ENCODE data around the gene ITM2C.

Gene ITM2C

GRCh38 chr2:230829293-230829692, 35.4 kb upstream of the ITM2C start:
- Histone ChIP-seq H3K27me3 (ENCODE audit: control insufficient read depth, insufficient read depth, low read length) (peaks cover 10% of the 10 kb centered on the region), H3K4me3 (ENCODE audit: low read length) (no peak overlapping the region), H3K9ac (ENCODE audit: low read length) (no peak overlapping the region), H3K27ac (ENCODE audit: low read depth, low read length) (no peak overlapping the region), H3K4me1 (ENCODE audit: control insufficient read depth, insufficient read depth, low read length) (no peaks in the 10 kb centered on the region), H3K36me3 (ENCODE audit: control insufficient read depth, insufficient read depth, low read length) (no peaks in the 10 kb centered on the region)

- Histone ChIP-seq H3K4me3 (ENCODE audit: low read length) (no peak overlapping the region), H3K9ac (ENCODE audit: low read length) (no peak overlapping the region), H3K36me3 (ENCODE audit: control insufficient read depth, insufficient read depth, low read length) (no peaks in the 10 kb centered on the region), H3K4me1 (ENCODE audit: control insufficient read depth, insufficient read depth, low read length) (no peaks in the 10 kb centered on the region), H3K27ac (ENCODE audit: low read depth, low read length) (no peak overlapping the region), H3K27me3 (ENCODE audit: control insufficient read depth, insufficient read depth, low read length) (peaks cover 10% of the 10 kb centered on the region)
Observed at GRCh38 chr2:230829959-230830358, 34.8 kb upstream of the ITM2C start.

DNA sequence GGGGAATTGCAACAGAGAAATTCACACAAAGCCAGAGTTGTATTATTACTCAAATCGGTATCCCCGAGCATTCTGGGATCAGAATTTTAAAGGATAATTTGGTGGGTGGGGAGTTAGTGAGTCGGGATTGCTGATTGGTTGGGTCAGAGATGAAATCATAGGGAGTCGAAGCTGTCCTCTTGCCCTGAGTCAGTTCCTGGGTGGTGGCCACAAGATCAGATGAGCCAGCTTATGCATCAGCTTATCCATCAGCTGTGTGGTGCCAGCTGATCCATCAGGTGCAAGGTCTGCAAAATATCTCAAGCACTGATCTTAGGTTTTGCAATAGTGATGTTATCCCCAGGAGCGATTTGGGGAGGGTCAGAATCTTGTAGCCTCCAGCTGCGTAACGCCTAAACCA, 34.3 kb upstream of the ITM2C start:
- H3K9ac ChIP-seq (ENCODE audit: low read length), result no peak overlapping the region
- no peaks in the 10 kb centered on the region for H3K4me1 ChIP-seq (ENCODE audit: control insufficient read depth, insufficient read depth, low read length)
- no peaks in the 10 kb centered on the region for H3K36me3 ChIP-seq (ENCODE audit: control insufficient read depth, insufficient read depth, low read length)
- H3K4me3 ChIP-seq (ENCODE audit: low read length), result no peak overlapping the region
- H3K27ac ChIP-seq (ENCODE audit: low read depth, low read length), result no peak overlapping the region
- H3K27me3 ChIP-seq (ENCODE audit: control insufficient read depth, insufficient read depth, low read length), result peaks cover 10% of the 10 kb centered on the region

DNA sequence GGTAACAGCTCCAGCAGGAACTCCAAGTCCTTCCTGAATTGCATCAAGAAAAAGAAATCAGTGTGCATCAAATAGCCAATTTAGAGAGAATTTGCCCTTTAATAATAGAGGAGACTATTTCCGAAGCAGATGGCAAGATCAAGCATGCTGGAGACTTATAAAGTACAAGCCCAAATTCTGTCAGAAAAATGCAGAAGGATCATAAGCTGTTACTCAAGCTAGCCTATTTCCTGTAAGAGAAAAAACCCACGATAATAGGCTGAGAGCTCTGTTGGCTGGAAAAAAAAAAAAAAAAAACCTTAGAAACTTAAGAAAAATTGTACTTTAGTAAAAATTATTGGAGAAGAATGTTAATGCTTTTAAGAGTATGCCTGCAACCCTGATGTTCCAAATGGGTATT, 24.4 kb upstream of the ITM2C start:
- H3K27me3 ChIP-seq (ENCODE audit: control insufficient read depth, insufficient read depth, low read length), result no peaks in the 10 kb centered on the region

GRCh38 chr2:230842473-230842872, 22.3 kb upstream of the ITM2C start:
- H3K9ac ChIP-seq (ENCODE audit: low read length), result no peak overlapping the region
- no peak overlapping the region for H3K27ac ChIP-seq (ENCODE audit: low read depth, low read length)
- no peaks in the 10 kb centered on the region for H3K4me1 ChIP-seq (ENCODE audit: control insufficient read depth, insufficient read depth, low read length)
- H3K27me3 ChIP-seq (ENCODE audit: control insufficient read depth, insufficient read depth, low read length), result no peaks in the 10 kb centered on the region
- H3K36me3 ChIP-seq (ENCODE audit: control insufficient read depth, insufficient read depth, low read length), result no peaks in the 10 kb centered on the region
- H3K4me3 ChIP-seq (ENCODE audit: low read length), result no peak overlapping the region

More for the DNA sequence above, 24.4 kb upstream of the ITM2C start:
- Histone ChIP-seq H3K27ac (ENCODE audit: low read depth, low read length) (no peak overlapping the region), H3K4me1 (ENCODE audit: control insufficient read depth, insufficient read depth, low read length) (no peaks in the 10 kb centered on the region), H3K4me3 (ENCODE audit: low read length) (no peak overlapping the region), H3K9ac (ENCODE audit: low read length) (no peak overlapping the region), H3K36me3 (ENCODE audit: control insufficient read depth, insufficient read depth, low read length) (no peaks in the 10 kb centered on the region)

DNA sequence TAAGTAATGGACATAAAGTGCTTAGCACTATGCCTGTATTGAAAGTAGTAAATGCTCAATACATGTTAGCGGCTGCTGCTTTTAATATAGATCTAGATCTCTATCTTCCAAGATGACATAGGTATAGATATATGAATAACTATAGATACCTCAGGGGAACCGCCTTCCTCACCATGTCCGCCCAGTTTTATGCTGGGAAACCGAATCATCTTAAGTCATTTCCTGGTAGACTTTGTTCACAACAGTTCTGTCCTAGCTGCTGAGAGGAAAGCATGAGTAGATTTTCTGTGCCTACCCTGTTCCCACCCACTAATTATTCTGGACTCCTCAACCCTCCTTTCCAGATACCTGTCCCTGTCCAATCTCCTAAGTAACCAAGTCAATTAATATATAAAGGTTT, 21.6 kb upstream of the ITM2C start:
- no peak overlapping the region for H3K27ac ChIP-seq (ENCODE audit: low read depth, low read length)
- H3K4me1 ChIP-seq (ENCODE audit: control insufficient read depth, insufficient read depth, low read length), result no peaks in the 10 kb centered on the region
- H3K27me3 ChIP-seq (ENCODE audit: control insufficient read depth, insufficient read depth, low read length), result no peaks in the 10 kb centered on the region
- H3K9ac ChIP-seq (ENCODE audit: low read length), result no peak overlapping the region
- H3K4me3 ChIP-seq (ENCODE audit: low read length), result no peak overlapping the region
- no peaks in the 10 kb centered on the region for H3K36me3 ChIP-seq (ENCODE audit: control insufficient read depth, insufficient read depth, low read length)

DNA sequence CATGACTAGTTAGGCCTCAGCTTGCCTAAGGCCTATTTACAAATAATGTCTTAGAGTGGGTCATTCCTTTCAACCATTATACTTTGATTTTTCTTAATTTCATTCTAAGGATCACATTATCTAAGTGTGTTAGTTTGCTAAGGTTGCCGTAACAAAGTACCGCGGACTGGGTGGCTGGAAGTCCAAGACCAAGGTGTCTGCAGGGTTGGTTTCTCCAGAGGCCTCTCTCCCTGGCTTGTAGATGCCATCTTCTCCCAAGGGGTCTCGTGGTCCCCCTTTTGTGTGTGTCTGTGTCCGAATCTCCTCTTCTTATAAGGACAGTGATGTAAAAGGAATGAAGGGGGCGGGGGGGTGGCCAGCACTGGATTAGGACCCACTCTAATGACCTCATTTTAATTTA, 18.4 kb upstream of the ITM2C start:
- H3K27me3 ChIP-seq (ENCODE audit: control insufficient read depth, insufficient read depth, low read length), result no peaks in the 10 kb centered on the region
- H3K36me3 ChIP-seq (ENCODE audit: control insufficient read depth, insufficient read depth, low read length), result no peaks in the 10 kb centered on the region
- H3K27ac ChIP-seq (ENCODE audit: low read depth, low read length), result no peak overlapping the region
- no peak overlapping the region for H3K9ac ChIP-seq (ENCODE audit: low read length)
- H3K4me3 ChIP-seq (ENCODE audit: low read length), result no peak overlapping the region
- no peaks in the 10 kb centered on the region for H3K4me1 ChIP-seq (ENCODE audit: control insufficient read depth, insufficient read depth, low read length)

GRCh38 chr2:230847883-230848388, 16.8 kb upstream of the ITM2C start:
- H3K4me1 ChIP-seq (ENCODE audit: control insufficient read depth, insufficient read depth, low read length), result no peaks in the 10 kb centered on the region
- no peaks in the 10 kb centered on the region for H3K27me3 ChIP-seq (ENCODE audit: control insufficient read depth, insufficient read depth, low read length)
- no peak overlapping the region for H3K27ac ChIP-seq (ENCODE audit: low read depth, low read length)
- H3K4me3 ChIP-seq (ENCODE audit: low read length), result no peak overlapping the region
- H3K36me3 ChIP-seq (ENCODE audit: control insufficient read depth, insufficient read depth, low read length), result no peaks in the 10 kb centered on the region
- H3K9ac ChIP-seq (ENCODE audit: low read length), result no peak overlapping the region

GRCh38 chr2:230849633-230850357, 14.9 kb upstream of the ITM2C start:
- no peaks in the 10 kb centered on the region for H3K27me3 ChIP-seq (ENCODE audit: control insufficient read depth, insufficient read depth, low read length)
- no peak overlapping the region for H3K27ac ChIP-seq (ENCODE audit: low read depth, low read length)
- no peak overlapping the region for H3K4me3 ChIP-seq (ENCODE audit: low read length)

DNA sequence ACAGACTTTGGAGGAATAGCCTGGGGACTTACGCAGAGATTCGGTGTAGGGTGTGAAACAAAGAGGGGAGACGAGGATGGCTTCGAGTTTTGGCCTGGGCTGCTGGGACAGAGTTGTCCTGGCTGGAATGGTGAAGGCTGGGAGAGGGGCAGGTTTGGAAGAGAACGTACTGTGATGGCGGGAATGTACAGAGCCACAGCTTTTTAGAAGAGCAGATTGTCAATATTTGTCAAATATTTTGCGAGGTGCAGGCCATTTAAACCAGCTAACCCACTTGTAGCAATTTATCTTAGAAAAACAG, 14.4 kb upstream of the ITM2C start:
- Histone ChIP-seq H3K4me1 (ENCODE audit: control insufficient read depth, insufficient read depth, low read length) (no peaks in the 10 kb centered on the region), H3K27ac (ENCODE audit: low read depth, low read length) (no peak overlapping the region), H3K9ac (ENCODE audit: low read length) (no peak overlapping the region), H3K27me3 (ENCODE audit: control insufficient read depth, insufficient read depth, low read length) (no peaks in the 10 kb centered on the region), H3K36me3 (ENCODE audit: control insufficient read depth, insufficient read depth, low read length) (no peaks in the 10 kb centered on the region), H3K4me3 (ENCODE audit: low read length) (no peak overlapping the region)

More at GRCh38 chr2:230849633-230850357, 14.9 kb upstream of the ITM2C start:
- H3K4me1 ChIP-seq (ENCODE audit: control insufficient read depth, insufficient read depth, low read length), result no peaks in the 10 kb centered on the region
- no peaks in the 10 kb centered on the region for H3K36me3 ChIP-seq (ENCODE audit: control insufficient read depth, insufficient read depth, low read length)
- H3K9ac ChIP-seq (ENCODE audit: low read length), result no peak overlapping the region

DNA sequence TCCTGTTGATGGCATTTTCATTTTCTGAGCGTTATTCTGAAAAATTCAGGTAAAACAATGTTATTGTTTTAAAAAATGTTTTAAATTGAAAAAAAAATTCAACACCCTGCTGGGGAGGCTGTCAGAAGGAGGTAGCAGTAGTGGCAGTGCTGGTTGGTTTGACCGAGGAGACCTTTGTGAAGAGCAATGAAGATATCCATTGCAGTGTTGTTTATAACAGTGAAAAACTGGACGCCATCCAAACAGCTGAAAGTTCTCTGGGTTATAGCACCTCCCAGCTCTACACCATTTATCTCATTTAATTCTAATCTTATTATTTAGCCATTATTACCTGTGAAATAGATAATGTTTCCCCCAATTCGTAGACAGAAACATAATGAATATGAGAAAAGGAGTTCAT, 12.6 kb upstream of the ITM2C start:
- H3K36me3 ChIP-seq (ENCODE audit: control insufficient read depth, insufficient read depth, low read length), result no peaks in the 10 kb centered on the region
- no peak overlapping the region for H3K27ac ChIP-seq (ENCODE audit: low read depth, low read length)
- no peak overlapping the region for H3K9ac ChIP-seq (ENCODE audit: low read length)
- H3K4me1 ChIP-seq (ENCODE audit: control insufficient read depth, insufficient read depth, low read length), result no peaks in the 10 kb centered on the region
- H3K27me3 ChIP-seq (ENCODE audit: control insufficient read depth, insufficient read depth, low read length), result no peaks in the 10 kb centered on the region
- H3K4me3 ChIP-seq (ENCODE audit: low read length), result no peak overlapping the region

- peaks cover 7% of the 10 kb centered on the region for H3K4me1 ChIP-seq (ENCODE audit: control insufficient read depth, insufficient read depth, low read length)
- H3K27me3 ChIP-seq (ENCODE audit: control insufficient read depth, insufficient read depth, low read length), result no peaks in the 10 kb centered on the region
- no peaks in the 10 kb centered on the region for H3K36me3 ChIP-seq (ENCODE audit: control insufficient read depth, insufficient read depth, low read length)
Observed at GRCh38 chr2:230861552-230862255, 3.0 kb upstream of the ITM2C start.

GRCh38 chr2:230862292-230862691, 2.5 kb upstream of the ITM2C start:
- H3K4me3 ChIP-seq (ENCODE audit: low read length), result no peak overlapping the region
- H3K4me1 ChIP-seq (ENCODE audit: control insufficient read depth, insufficient read depth, low read length), result peaks cover 13% of the 10 kb centered on the region
- no peaks in the 10 kb centered on the region for H3K36me3 ChIP-seq (ENCODE audit: control insufficient read depth, insufficient read depth, low read length)
- H3K9ac ChIP-seq (ENCODE audit: low read length), result no peak overlapping the region
- no peaks in the 10 kb centered on the region for H3K27me3 ChIP-seq (ENCODE audit: control insufficient read depth, insufficient read depth, low read length)
- H3K27ac ChIP-seq (ENCODE audit: low read depth, low read length), result no peak overlapping the region

More at GRCh38 chr2:230861552-230862255, 3.0 kb upstream of the ITM2C start:
- no peak overlapping the region for H3K27ac ChIP-seq (ENCODE audit: low read depth, low read length)
- H3K9ac ChIP-seq (ENCODE audit: low read length), result no peak overlapping the region
- no peak overlapping the region for H3K4me3 ChIP-seq (ENCODE audit: low read length)
